AG10803 (cell line): ENCODE results near the gene TMEM270.
"Not testable (repeated sequence)": the region's sequence is repeated elsewhere in the genome, so short reads cannot be mapped to it uniquely, and the experiment has no call there.

Experiments
- DNase-seq: peaks from one replicate; pipeline ENCODE4 v3.0.0; 2010; ENCODE audit warnings: low read depth
- H3K4me3 ChIP-seq: 2 replicates; pipeline ENCODE4 v1.5.1; 2011; ENCODE audit warnings: mild to moderate bottlenecking, low read length, control low read depth
- TF ChIP-seq, protein P1 (sequence below): conservative IDR thresholded peaks from 2 replicates; pipeline ENCODE4 v1.5.1; 2011; ENCODE audit warnings: mild to moderate bottlenecking, low read length, control low read depth, inconsistent platforms

The TMEM270 gene, protein sequence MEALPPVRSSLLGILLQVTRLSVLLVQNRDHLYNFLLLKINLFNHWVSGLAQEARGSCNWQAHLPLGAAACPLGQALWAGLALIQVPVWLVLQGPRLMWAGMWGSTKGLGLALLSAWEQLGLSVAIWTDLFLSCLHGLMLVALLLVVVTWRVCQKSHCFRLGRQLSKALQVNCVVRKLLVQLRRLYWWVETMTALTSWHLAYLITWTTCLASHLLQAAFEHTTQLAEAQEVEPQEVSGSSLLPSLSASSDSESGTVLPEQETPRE

DNA sequence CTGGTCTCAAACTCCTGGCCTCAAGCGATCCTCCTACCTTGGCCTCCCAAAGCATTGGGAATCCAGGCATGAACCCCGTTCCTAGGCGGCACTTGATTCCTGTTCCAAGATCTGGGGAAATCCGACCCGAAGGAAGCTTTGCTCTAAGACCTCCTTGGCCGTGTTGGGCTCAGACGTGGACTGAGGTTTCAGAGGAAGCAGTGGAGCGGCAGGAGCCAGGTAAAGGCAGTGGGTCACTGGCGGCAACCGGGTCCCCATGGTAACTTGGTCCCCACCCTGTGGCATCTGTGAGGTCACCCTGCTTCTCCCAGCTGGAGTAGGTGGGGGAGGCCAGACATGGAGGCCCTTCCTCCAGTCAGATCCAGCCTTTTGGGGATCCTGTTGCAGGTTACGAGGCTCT lies at the start of gene TMEM270:
Gene TMEM270 (plus strand): TSS at position 301 of the 400 bp plus-strand sequence. CDS start 36 bp downstream, at position 337.
- no peak for DNase-seq
- TF ChIP-seq, protein P1, sequence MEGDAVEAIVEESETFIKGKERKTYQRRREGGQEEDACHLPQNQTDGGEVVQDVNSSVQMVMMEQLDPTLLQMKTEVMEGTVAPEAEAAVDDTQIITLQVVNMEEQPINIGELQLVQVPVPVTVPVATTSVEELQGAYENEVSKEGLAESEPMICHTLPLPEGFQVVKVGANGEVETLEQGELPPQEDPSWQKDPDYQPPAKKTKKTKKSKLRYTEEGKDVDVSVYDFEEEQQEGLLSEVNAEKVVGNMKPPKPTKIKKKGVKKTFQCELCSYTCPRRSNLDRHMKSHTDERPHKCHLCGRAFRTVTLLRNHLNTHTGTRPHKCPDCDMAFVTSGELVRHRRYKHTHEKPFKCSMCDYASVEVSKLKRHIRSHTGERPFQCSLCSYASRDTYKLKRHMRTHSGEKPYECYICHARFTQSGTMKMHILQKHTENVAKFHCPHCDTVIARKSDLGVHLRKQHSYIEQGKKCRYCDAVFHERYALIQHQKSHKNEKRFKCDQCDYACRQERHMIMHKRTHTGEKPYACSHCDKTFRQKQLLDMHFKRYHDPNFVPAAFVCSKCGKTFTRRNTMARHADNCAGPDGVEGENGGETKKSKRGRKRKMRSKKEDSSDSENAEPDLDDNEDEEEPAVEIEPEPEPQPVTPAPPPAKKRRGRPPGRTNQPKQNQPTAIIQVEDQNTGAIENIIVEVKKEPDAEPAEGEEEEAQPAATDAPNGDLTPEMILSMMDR, result no peak

DNA sequence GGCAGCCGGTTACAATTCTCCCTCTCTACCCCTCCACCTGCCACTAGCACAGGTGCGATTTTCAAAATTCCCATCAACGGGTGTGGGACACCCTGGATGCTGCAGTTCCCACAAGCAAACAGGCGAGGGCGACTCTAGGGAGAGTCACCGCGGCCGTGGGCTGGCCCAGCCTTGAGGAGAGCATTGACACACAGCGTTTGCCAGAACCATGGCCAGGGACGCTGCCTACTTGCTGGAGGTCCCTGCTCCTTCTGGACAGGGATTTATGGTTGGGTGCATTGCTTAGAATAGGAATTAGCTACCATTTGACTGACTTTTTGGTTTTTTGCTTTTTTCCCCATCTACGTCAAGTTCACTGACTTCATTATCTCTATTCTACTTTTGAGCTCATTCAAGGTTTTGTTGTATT lies 49.2 kb upstream of the TMEM270 start:
- no peak overlapping the region for H3K4me3 ChIP-seq
- DNase-seq, result peak; percentile 51
- TF ChIP-seq, protein P1, result peak; percentile 81

More for the DNA sequence above, at the start of gene TMEM270:
- H3K4me3 ChIP-seq, result no peak within 1 kb of the TSS

DNA sequence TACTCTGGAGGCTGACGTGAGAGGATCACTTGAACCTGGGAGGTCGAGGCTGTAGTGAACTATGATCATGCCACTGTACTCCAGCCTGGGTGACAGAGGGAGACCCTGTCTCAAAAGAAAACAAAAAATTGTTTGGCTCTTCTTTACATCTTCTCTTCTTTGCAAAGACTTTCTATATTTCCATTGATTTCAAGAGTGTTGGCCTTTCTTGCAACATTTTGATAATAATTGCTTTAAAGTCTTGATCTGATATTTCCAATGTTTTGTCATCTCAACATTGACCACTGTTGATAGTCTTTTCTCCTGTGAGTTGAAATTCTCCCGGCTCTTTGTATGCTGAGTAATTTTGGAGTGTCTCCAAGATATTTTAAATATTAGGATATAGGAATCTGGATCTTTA lies 48.0 kb upstream of the TMEM270 start:
- TF ChIP-seq, protein P1, result no peak
- no peak for DNase-seq
- H3K4me3 ChIP-seq, result no peak overlapping the region

DNA sequence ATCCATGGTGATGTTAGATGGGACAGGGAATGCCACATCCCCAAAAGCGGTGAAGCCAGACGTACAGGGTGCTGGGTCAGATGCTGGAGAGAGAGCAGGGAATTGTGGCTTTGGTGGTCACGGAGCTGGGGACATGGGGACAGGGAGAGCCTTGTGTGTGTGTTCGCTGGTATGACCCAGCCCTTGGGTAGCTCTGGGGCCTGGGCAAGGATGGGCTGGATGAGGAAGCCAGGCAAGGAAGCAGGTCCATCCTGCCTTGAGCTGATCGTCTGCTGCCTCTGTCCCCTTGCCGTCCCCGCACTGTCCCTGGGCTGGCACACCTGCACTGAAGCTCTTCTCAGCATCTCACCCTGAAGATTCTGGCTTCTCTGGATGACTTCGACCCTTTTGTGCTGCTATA lies 45.5 kb upstream of the TMEM270 start:
- TF ChIP-seq, protein P1, result no peak
- DNase-seq, result no peak
- no peak overlapping the region for H3K4me3 ChIP-seq

DNA sequence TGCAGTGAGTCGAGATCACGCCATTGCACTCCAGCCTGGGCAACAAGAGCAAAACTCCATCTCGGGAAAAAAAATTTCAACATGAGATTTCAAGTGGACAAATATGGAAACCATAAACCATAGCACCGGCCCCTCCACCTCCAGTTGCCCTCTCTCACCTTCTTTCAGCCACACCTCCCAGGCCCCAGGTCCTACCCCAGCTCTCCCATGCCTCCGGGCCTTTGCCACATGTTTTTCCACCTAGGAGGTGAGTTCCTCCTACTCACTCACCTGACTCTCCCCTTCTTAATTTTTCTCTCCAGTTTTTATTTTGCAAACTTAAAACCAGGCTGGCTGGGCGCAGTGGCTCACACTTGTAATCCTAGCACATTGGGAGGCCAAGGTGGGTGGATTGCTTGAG lies 43.8 kb upstream of the TMEM270 start:
- DNase-seq, result no peak
- no peak overlapping the region for H3K4me3 ChIP-seq
- TF ChIP-seq, protein P1, result no peak

DNA sequence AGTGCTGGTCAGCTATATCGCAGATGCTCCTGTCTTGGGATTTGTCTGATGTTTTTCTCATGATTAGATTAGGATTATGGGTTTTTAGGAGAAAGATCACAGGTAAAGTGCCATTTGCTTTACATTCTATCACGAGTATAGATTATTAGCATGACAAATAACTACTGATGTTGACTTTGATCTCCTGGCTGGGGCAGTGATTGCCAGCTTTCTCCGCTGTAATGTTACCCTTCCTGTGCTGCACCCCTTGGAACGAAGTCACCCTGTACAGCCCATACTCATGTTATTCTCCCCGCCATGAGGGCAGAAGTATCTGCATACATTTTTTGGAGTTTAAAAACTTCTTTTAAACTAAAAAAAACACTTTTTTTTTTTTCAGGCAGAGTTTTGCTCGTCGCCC lies 40.9 kb upstream of the TMEM270 start:
- TF ChIP-seq, protein P1, result no peak
- no peak for DNase-seq

DNA sequence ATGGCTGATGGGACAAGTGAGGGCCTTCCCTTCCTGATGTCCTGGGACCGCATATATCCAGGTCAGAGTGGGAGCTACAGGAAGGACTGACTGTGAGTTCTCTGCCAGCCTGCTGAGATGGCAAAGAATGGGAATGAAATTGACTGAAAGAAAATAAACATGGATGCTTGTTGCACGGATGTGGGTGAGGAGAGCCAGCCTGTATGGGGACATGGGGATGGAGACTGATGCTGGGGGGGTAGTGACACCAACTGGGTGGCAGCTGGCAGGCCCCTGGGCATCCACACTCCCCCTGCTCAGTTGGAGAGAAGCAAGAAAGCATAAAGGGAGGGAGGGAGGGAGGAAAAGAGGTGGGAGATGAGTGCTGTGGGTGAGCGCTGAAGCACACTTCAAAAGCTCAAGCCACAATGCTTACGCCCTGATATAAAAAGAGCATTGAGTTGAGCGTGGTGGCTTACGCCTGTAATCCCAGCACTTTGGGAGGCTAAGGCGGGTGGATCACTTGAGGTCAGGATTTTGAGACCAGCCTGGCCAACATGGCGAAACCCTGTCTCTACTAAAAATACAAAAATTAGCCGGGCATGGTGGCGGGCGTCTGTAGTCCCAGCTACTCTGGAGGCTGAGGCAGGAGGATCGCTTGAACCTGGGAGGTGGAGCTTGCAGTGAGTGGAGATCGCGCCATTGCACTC lies 39.2 kb upstream of the TMEM270 start:
- not testable (repeated sequence) for DNase-seq, H3K4me3 ChIP-seq

More for the DNA sequence above, 40.9 kb upstream of the TMEM270 start:
- no peak overlapping the region for H3K4me3 ChIP-seq
